HepG2 (cell line): Measurements from ENCODE around the gene NFILZ. TPM values are rescaled to one million over a fixed set of nuclear protein-coding genes. Genes with fewer than 3 reads are reported as not detected.

ENCODE experiments used
- KDM2A ChIP-seq: sonication (generic); formaldehyde crosslinking; IDR thresholded peaks from 2 replicates; pipeline ENCODE4 v1.4.0; 2020; ENCODE audit warnings: low read depth, missing genetic modification reagents, borderline replicate concordance
- SP1 ChIP-seq, 2 experiments: fragments of 450-650 bp in 1 of 2; sonication (generic) in 1 of 2; formaldehyde crosslinking in 1 of 2; IDR thresholded peaks; 2 replicates each; pipeline versions ENCODE4 v1.4.0 to v1.6.1; 2016 to 2020; ENCODE audit warnings: missing genetic modification reagents in 1 of 2
- polyA plus RNA-seq, 8 experiments: library from polyadenylated mRNA; depleted of rRNA in 3 of 8; stranded (reverse) in 7 of 8; unstranded in 1 of 8; fragments of >200 nt; fragmentation: Illumina TruSeq in 4 of 8; extraction: Trizol in 4 of 8; gene quantifications; 2 replicates each; pipeline versions ENCODE4 v1.2.1 to v1.2.3, GENCODE V29; 2011 to 2016; ENCODE audit warnings: low read depth in 4 of 8, missing spikeins in 1 of 8, mixed read lengths in 1 of 8; ENCODE audit not compliant: insufficient read depth in 1 of 8
- total RNA-seq, 5 experiments: library from RNA; depleted of rRNA; stranded (reverse); fragments of >200 nt; fragmentation: Illumina TruSeq; extraction: Trizol; gene quantifications; 2 replicates each; pipeline ENCODE4 v1.2.3, GENCODE V29; 2016; ENCODE audit warnings: low read depth in 1 of 5
- TF ChIP-seq, protein P1 (sequence below): sonication (generic); formaldehyde crosslinking; IDR thresholded peaks from 2 replicates; pipeline ENCODE4 v1.4.0; 2020; ENCODE audit warnings: mild to moderate bottlenecking, missing genetic modification reagents
- TF ChIP-seq, protein P2 (sequence below): sonication (generic); formaldehyde crosslinking; conservative IDR thresholded peaks from 2 replicates; pipeline ENCODE4 v1.8.1; 2023; ENCODE audit warnings: missing genetic modification reagents
- TF ChIP-seq, protein P3 (sequence below): sonication (generic); formaldehyde crosslinking; IDR thresholded peaks from 2 replicates; pipeline ENCODE4 v1.4.0; 2020; ENCODE audit warnings: missing genetic modification reagents
- TF ChIP-seq, protein P4 (sequence below): IDR thresholded peaks from 2 replicates; pipeline ENCODE4 v1.4.0; 2020; ENCODE audit warnings: mild to moderate bottlenecking, missing genetic modification reagents
- TF ChIP-seq, protein P5 (sequence below): sonication (generic); formaldehyde crosslinking; IDR thresholded peaks from 2 replicates; pipeline ENCODE4 v1.5.0; 2020; ENCODE audit warnings: missing genetic modification reagents

Gene NFILZ
- total and polyA plus RNA-seq, 2 of the 13 experiments (the other 11 are each of a cell fraction or from before 2014, with no cell fraction given) = not detected

DNA sequence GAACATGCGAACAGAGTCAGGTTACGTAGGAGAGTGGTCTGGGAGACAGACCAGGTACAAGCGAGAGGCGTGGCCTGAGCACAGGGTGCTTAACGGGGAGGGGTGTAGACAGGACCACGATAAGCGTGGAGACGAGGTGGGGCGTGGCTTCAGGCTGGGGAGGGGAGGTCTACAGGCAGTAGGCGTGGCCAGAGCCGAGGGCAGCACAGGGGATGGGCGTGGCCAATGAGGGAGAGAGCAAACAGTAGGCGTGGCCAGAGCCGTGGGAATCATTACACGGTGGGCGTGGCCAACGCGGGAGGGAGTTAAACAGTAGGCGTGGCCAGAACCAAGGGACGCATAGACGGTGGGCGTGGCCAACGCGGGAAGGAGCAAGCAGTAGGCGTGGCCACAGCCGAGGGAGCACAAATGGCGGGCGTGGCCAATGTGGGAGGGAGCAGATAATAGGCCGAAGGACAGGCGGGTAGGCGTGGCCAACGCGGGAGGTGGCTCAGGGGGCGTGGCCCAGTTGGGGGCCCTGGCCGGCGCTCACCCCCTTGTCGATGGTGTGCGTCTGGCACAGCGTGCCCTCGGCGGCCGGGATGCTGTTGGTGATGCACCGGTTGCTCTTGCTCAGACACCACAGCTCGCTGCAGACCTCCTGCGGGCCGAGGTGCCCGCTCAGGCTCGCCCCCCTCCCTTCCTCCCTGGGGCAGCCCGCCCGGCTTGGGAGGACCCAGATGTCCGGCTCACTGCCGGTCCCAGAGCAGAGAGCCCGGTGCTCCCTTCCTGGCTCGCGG lies 38.0 kb upstream of the NFILZ start (continued):
- TF ChIP-seq, protein P1, sequence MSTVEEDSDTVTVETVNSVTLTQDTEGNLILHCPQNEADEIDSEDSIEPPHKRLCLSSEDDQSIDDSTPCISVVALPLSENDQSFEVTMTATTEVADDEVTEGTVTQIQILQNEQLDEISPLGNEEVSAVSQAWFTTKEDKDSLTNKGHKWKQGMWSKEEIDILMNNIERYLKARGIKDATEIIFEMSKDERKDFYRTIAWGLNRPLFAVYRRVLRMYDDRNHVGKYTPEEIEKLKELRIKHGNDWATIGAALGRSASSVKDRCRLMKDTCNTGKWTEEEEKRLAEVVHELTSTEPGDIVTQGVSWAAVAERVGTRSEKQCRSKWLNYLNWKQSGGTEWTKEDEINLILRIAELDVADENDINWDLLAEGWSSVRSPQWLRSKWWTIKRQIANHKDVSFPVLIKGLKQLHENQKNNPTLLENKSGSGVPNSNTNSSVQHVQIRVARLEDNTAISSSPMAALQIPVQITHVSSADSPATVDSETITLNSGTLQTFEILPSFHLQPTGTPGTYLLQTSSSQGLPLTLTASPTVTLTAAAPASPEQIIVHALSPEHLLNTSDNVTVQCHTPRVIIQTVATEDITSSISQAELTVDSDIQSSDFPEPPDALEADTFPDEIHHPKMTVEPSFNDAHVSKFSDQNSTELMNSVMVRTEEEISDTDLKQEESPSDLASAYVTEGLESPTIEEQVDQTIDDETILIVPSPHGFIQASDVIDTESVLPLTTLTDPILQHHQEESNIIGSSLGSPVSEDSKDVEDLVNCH (CRISPR knock-in tag) = no peak
- TF ChIP-seq, protein P2, sequence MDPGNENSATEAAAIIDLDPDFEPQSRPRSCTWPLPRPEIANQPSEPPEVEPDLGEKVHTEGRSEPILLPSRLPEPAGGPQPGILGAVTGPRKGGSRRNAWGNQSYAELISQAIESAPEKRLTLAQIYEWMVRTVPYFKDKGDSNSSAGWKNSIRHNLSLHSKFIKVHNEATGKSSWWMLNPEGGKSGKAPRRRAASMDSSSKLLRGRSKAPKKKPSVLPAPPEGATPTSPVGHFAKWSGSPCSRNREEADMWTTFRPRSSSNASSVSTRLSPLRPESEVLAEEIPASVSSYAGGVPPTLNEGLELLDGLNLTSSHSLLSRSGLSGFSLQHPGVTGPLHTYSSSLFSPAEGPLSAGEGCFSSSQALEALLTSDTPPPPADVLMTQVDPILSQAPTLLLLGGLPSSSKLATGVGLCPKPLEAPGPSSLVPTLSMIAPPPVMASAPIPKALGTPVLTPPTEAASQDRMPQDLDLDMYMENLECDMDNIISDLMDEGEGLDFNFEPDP (CRISPR knock-in tag) = 0 out of 2 replicates have a peak, but pooled peaks have one; percentile 21
- TF ChIP-seq, protein P3, sequence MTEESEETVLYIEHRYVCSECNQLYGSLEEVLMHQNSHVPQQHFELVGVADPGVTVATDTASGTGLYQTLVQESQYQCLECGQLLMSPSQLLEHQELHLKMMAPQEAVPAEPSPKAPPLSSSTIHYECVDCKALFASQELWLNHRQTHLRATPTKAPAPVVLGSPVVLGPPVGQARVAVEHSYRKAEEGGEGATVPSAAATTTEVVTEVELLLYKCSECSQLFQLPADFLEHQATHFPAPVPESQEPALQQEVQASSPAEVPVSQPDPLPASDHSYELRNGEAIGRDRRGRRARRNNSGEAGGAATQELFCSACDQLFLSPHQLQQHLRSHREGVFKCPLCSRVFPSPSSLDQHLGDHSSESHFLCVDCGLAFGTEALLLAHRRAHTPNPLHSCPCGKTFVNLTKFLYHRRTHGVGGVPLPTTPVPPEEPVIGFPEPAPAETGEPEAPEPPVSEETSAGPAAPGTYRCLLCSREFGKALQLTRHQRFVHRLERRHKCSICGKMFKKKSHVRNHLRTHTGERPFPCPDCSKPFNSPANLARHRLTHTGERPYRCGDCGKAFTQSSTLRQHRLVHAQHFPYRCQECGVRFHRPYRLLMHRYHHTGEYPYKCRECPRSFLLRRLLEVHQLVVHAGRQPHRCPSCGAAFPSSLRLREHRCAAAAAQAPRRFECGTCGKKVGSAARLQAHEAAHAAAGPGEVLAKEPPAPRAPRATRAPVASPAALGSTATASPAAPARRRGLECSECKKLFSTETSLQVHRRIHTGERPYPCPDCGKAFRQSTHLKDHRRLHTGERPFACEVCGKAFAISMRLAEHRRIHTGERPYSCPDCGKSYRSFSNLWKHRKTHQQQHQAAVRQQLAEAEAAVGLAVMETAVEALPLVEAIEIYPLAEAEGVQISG (CRISPR knock-in tag) = no peak
- no peak for TF ChIP-seq SP1 (IDR thresholded peaks at IDR 0.05)
- TF ChIP-seq SP1 (CRISPR knock-in tag; IDR thresholded peaks at IDR 0.05) = peak; percentile 41
- TF ChIP-seq, protein P4, sequence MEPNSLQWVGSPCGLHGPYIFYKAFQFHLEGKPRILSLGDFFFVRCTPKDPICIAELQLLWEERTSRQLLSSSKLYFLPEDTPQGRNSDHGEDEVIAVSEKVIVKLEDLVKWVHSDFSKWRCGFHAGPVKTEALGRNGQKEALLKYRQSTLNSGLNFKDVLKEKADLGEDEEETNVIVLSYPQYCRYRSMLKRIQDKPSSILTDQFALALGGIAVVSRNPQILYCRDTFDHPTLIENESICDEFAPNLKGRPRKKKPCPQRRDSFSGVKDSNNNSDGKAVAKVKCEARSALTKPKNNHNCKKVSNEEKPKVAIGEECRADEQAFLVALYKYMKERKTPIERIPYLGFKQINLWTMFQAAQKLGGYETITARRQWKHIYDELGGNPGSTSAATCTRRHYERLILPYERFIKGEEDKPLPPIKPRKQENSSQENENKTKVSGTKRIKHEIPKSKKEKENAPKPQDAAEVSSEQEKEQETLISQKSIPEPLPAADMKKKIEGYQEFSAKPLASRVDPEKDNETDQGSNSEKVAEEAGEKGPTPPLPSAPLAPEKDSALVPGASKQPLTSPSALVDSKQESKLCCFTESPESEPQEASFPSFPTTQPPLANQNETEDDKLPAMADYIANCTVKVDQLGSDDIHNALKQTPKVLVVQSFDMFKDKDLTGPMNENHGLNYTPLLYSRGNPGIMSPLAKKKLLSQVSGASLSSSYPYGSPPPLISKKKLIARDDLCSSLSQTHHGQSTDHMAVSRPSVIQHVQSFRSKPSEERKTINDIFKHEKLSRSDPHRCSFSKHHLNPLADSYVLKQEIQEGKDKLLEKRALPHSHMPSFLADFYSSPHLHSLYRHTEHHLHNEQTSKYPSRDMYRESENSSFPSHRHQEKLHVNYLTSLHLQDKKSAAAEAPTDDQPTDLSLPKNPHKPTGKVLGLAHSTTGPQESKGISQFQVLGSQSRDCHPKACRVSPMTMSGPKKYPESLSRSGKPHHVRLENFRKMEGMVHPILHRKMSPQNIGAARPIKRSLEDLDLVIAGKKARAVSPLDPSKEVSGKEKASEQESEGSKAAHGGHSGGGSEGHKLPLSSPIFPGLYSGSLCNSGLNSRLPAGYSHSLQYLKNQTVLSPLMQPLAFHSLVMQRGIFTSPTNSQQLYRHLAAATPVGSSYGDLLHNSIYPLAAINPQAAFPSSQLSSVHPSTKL = no peak
- TF ChIP-seq, protein P5, sequence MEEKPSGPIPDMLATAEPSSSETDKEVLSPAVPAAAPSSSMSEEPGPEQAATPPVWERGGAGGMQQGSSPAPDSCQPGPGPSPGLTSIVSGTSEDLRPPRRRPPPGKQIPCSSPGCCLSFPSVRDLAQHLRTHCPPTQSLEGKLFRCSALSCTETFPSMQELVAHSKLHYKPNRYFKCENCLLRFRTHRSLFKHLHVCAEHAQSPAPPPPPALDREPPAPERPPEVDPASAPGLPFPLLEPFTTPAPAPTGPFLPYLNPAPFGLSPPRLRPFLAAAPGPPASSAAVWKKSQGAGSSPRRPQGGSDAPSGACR = no peak
- 0 out of 2 replicates have a peak, but pooled peaks have one; percentile 6 for TF ChIP-seq KDM2A
